OCI-LY7 (cell line): ENCODE results near the gene CNR2.

Source experiments
- EZH2phosphoT487 ChIP-seq: fragments of 200-600 bp; sonication (generic); IDR thresholded peaks from 2 replicates; pipeline ENCODE4 v1.6.1; 2018; ENCODE audit warnings: low read depth, borderline replicate concordance, mild to moderate bottlenecking, mixed run types, antibody characterized with exemption, low read length, moderate library complexity, mixed read lengths
- TF ChIP-seq, protein P1 (sequence below): fragments of 200-600 bp; sonication (generic); conservative IDR thresholded peaks from 2 replicates; pipeline ENCODE4 v1.5.1; 2014; ENCODE audit warnings: mild to moderate bottlenecking, antibody characterized with exemption, low read length, moderate library complexity, mixed read lengths

DNA sequence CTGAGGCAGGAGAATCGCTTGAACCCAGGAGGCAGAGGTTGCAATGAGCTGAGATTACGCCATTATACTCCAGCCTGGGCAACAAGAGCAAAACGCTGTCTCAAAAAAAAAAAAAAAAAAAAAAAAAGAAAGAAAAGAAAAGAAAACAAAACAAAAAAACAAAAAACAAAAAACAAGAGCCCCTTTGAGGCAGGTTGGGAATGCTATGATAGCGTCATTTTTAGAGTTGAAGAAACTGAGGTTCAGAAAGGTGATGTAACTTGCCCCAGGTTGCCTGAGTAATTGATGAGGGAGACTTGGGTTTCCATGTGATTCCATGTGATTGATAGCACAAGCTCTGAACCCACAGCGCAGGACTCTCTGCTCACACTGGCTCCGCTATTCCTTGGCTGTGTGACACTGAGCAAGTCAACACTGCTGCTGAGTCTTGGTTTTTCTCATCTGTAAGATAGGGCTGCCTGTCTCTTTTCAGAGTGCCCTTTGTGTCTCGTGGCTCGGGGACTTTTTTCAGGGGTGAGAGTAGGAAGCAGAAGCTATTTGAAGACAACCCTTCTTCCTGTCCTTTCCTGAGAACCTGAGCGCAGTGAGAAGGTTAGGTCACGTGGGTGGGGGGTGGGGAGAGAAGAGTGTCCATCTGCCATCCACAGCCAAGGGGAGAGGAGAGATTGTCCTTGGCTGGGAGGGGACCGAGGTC is 2.5 kb downstream of the CNR2 start:
- TF ChIP-seq, protein P1, sequence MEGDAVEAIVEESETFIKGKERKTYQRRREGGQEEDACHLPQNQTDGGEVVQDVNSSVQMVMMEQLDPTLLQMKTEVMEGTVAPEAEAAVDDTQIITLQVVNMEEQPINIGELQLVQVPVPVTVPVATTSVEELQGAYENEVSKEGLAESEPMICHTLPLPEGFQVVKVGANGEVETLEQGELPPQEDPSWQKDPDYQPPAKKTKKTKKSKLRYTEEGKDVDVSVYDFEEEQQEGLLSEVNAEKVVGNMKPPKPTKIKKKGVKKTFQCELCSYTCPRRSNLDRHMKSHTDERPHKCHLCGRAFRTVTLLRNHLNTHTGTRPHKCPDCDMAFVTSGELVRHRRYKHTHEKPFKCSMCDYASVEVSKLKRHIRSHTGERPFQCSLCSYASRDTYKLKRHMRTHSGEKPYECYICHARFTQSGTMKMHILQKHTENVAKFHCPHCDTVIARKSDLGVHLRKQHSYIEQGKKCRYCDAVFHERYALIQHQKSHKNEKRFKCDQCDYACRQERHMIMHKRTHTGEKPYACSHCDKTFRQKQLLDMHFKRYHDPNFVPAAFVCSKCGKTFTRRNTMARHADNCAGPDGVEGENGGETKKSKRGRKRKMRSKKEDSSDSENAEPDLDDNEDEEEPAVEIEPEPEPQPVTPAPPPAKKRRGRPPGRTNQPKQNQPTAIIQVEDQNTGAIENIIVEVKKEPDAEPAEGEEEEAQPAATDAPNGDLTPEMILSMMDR: no peak
- TF ChIP-seq EZH2phosphoT487: no peak
